GM12878 (cell line): Measurements from ENCODE around the gene GGACT. TPM values are rescaled to one million over a fixed set of nuclear protein-coding genes. Genes with fewer than 3 reads are reported as not detected.

ENCODE experiments used
- ATAC-seq: fragments of 200-7000 bp; cut with Tn5 transposase; 3 replicates; pipeline ENCODE4 v1.9.1; 2020; ENCODE audit warnings: mild to moderate bottlenecking, moderate library complexity
- BruUV-seq: library from RNA; stranded (reverse); fragments of 400-500 nt; replicated peaks from 2 replicates; lab custom pipeline; 2021; lab: Mats Ljungman, UMichigan
- CTCF ChIA-PET: fragments of 300-600 bp; sonication (Branson Sonifier 250); formaldehyde crosslinking; extraction: SDS; loops from one replicate; lab custom pipeline; 2021; ENCODE audit warnings: inconsistent platforms; lab: Yijun Ruan, JAX
- POLR2A ChIA-PET: fragments of 350-600 bp; formaldehyde crosslinking; extraction: SDS; loops from one replicate; lab custom pipeline; 2021; ENCODE audit warnings: inconsistent platforms; lab: Charles Lee
- RAD21 ChIA-PET: fragments of 300-600 bp; sonication (Branson Sonifier 250); formaldehyde crosslinking; loops from one replicate; lab custom pipeline; 2023; ENCODE audit warnings: antibody characterized with exemption; ENCODE audit not compliant: unreplicated experiment; lab: Charles Lee
- SMC1A ChIA-PET: fragments of 300-600 bp; sonication (Branson Sonifier 250); formaldehyde crosslinking; loops from one replicate; lab custom pipeline; 2023; ENCODE audit not compliant: unreplicated experiment, uncharacterized antibody; lab: Charles Lee
- DNase-seq: peaks from one replicate; pipeline ENCODE4 v3.0.0-alpha.2; 2011; ENCODE audit warnings: low read depth, low spot score
- FAIRE-seq: peaks from 3 replicates; lab custom pipeline; 2011; peaks lifted over from hg19 to GRCh38; lab: Jason Lieb, UNC
- H2AFZ ChIP-seq: 2 replicates; pipeline ENCODE4 v1.6.0; 2011; ENCODE audit warnings: low read depth, low read length, control low read depth; ENCODE audit not compliant: control insufficient read depth
- H3K27ac ChIP-seq: 2 replicates; pipeline ENCODE4 v1.5.1; 2011; ENCODE audit warnings: control low read depth; ENCODE audit not compliant: control insufficient read depth, insufficient read depth
- H3K27me3 ChIP-seq, 2 experiments: replicated peaks in 1 of 2; 2 replicates each; pipeline versions ENCODE4 v1.6.0 to v1.6.1; 2011; ENCODE audit warnings: low read length in 1 of 2; ENCODE audit not compliant: control insufficient read depth in 2 of 2, insufficient read depth in 2 of 2
- H3K36me3 ChIP-seq, 2 experiments: 2 replicates each; pipeline ENCODE4 v1.5.1; 2011; ENCODE audit warnings: low read length in 1 of 2; ENCODE audit not compliant: control insufficient read depth in 2 of 2, insufficient read depth in 2 of 2
- H3K4me1 ChIP-seq: 2 replicates; pipeline ENCODE4 v1.6.1; 2011; ENCODE audit warnings: mild to moderate bottlenecking, low read length, moderate library complexity, mixed read lengths; ENCODE audit not compliant: control insufficient read depth, insufficient read depth
- H3K4me2 ChIP-seq: 2 replicates; pipeline ENCODE4 v1.6.0; 2011; ENCODE audit warnings: control low read depth; ENCODE audit not compliant: control insufficient read depth, insufficient read depth
- H3K4me3 ChIP-seq: fragments of 200-600 bp; sonication (generic); 2 replicates; pipeline ENCODE4 v1.5.1; 2016
- H3K79me2 ChIP-seq: 2 replicates; pipeline ENCODE4 v1.6.0; 2011; ENCODE audit warnings: low read length; ENCODE audit not compliant: control insufficient read depth, insufficient read depth
- H3K9ac ChIP-seq: 2 replicates; pipeline ENCODE4 v1.8.0; 2011; ENCODE audit warnings: low read length, control low read depth, mixed read lengths; ENCODE audit not compliant: control insufficient read depth, insufficient read depth
- H3K9me3 ChIP-seq: replicated peaks from 3 replicates; pipeline ENCODE4 v1.5.1; 2011; ENCODE audit warnings: mild to moderate bottlenecking, low read length; ENCODE audit not compliant: control insufficient read depth, insufficient read depth
- H4K20me1 ChIP-seq: 2 replicates; pipeline ENCODE4 v1.6.0; 2011; ENCODE audit not compliant: control insufficient read depth, insufficient read depth
- BACH1 ChIP-seq: fragments of 450-650 bp; IDR thresholded peaks from 2 replicates; pipeline ENCODE4 v1.6.1; 2017; ENCODE audit warnings: mild to moderate bottlenecking, borderline replicate concordance
- BCL3 ChIP-seq: IDR thresholded peaks from 2 replicates; pipeline ENCODE4 v1.6.1; 2011; ENCODE audit warnings: borderline replicate concordance, low read depth, mild to moderate bottlenecking, moderate library complexity, low read length; ENCODE audit not compliant: insufficient read depth, poor library complexity, severe bottlenecking
- BHLHE40 ChIP-seq, 2 experiments: fragments of 450-650 bp in 1 of 2; IDR thresholded peaks; 2 replicates each; pipeline ENCODE4 v1.6.1; 2011 to 2017; ENCODE audit warnings: low read depth in 2 of 2, borderline replicate concordance in 1 of 2, improper control_type of control experiment in 1 of 2, low read length in 1 of 2, mild to moderate bottlenecking in 1 of 2
- CHD2 ChIP-seq: IDR thresholded peaks from 2 replicates; pipeline ENCODE4 v1.6.1; 2011; ENCODE audit warnings: low read depth, low read length, improper control_type of control experiment, borderline replicate concordance
- HDAC6 ChIP-seq: fragments of 200-600 bp; sonication (generic); IDR thresholded peaks from one replicate; pipeline ENCODE4 v1.8.0; 2017; ENCODE audit warnings: antibody characterized with exemption; ENCODE audit not compliant: unreplicated experiment
- IKZF2 ChIP-seq, 2 experiments: fragments of 450-650 bp; IDR thresholded peaks; 2 replicates each; pipeline ENCODE4 v1.6.1; 2017; ENCODE audit warnings: mild to moderate bottlenecking in 2 of 2, moderate library complexity in 2 of 2
- RCOR1 ChIP-seq: conservative IDR thresholded peaks from 2 replicates; pipeline ENCODE4 v1.6.1; 2012; ENCODE audit warnings: low read depth, low read length, improper control_type of control experiment
- RELB ChIP-seq: fragments of 450-650 bp; IDR thresholded peaks from 2 replicates; pipeline ENCODE4 v1.6.1; 2017; ENCODE audit warnings: low read depth, mild to moderate bottlenecking, moderate library complexity
- SMC3 ChIP-seq: IDR thresholded peaks from 2 replicates; pipeline ENCODE4 v1.6.1; 2011; ENCODE audit warnings: low read length, improper control_type of control experiment, borderline replicate concordance
- SREBF2 ChIP-seq: IDR thresholded peaks from 2 replicates; pipeline ENCODE4 v1.6.1; 2012; ENCODE audit warnings: mild to moderate bottlenecking, low read length
- STAT3 ChIP-seq: IDR thresholded peaks from 2 replicates; pipeline ENCODE4 v1.6.1; 2011; ENCODE audit warnings: low read depth, low read length, improper control_type of control experiment
- TAF1 ChIP-seq: IDR thresholded peaks from 2 replicates; pipeline ENCODE4 v1.6.1; 2011; ENCODE audit warnings: mild to moderate bottlenecking, low read depth, low read length, borderline replicate concordance
- TCF3 ChIP-seq: IDR thresholded peaks from 2 replicates; pipeline ENCODE4 v1.6.1; 2012; ENCODE audit warnings: low read depth, mild to moderate bottlenecking, low read length, borderline replicate concordance; ENCODE audit not compliant: insufficient read depth
- YY1 ChIP-seq: IDR thresholded peaks from 2 replicates; pipeline ENCODE4 v1.6.1; 2011; ENCODE audit warnings: low read depth, mild to moderate bottlenecking, low read length
- WGBS: methylation state at CpG from one replicate; pipeline ENCODE4 v1.1.6; 2016; ENCODE audit warnings: low lambda C conversion rate; ENCODE audit not compliant: insufficient replicate concordance, insufficient coverage; ENCODE audit errors: missing lambda C conversion rate; 5-methylcytosine and 5-hydroxymethylcytosine counted together
- in situ Hi-C: fragments of 300-500 bp; cut with MboI; formaldehyde crosslinking; loops from 9 replicates; pipeline ENCODE4 v1.14.3; 2018; ENCODE audit warnings: mixed read lengths
- intact Hi-C: fragments of 100-400 bp; cut with micrococcal nuclease; formaldehyde crosslinking; loops from one replicate; pipeline ENCODE4 v1.14.2; 2022; ENCODE audit not compliant: unreplicated experiment
- polyA plus RNA-seq, 11 experiments: library from polyadenylated mRNA; depleted of rRNA in 4 of 11; unstranded in 6 of 11; stranded (reverse) in 5 of 11; fragments of >200 nt; fragmentation: Nextera tagmentation in 4 of 11; fragmentation: Illumina TruSeq in 1 of 11; extraction: Ambion mirVana in 4 of 11; extraction: Trizol in 1 of 11; gene quantifications; 1 replicate in 1 of 11; 2 replicates in 10 of 11; pipeline versions ENCODE4 v1.2.1 to v1.2.3, GENCODE V29; 2011 to 2016; ENCODE audit warnings: inconsistent platforms in 2 of 11, missing spikeins in 2 of 11, low read depth in 1 of 11
- total RNA-seq, 4 experiments: library from RNA; depleted of rRNA in 3 of 4; stranded (reverse); fragments of >200 nt in 3 of 4; fragmentation: Illumina TruSeq in 1 of 4; extraction: Trizol in 1 of 4; gene quantifications; 2 replicates each; pipeline versions ENCODE4 v1.2.1 to v1.2.3, GENCODE V29; 2013 to 2021

The GGACT gene
- total and polyA plus RNA-seq, 10 of the 15 experiments (the other 5 are each of a cell fraction or from before 2014, with no cell fraction given) = 0.61 to 8.8 (median 4.2) TPM

- ATAC-seq = no peak
- POLR2A ChIA-PET = no interaction called here
- CTCF ChIA-PET = interaction anchor here (1.2 kb wide), 1 partner anchor 11 kb away, joined by 4 read pairs; no protein-coding TSS in a partner anchor
- SMC1A ChIA-PET = no interaction called here
- BruUV-seq = no TSS peak
- no peak overlapping the region for H3K27ac ChIP-seq
- H3K79me2 ChIP-seq = no peaks in the 10 kb centered on the region
- DNase-seq = no peak
- WGBS = 87% methylated on average over 9 of the region's 11 CpGs
- H2AFZ ChIP-seq = no peak overlapping the region
- H3K4me2 ChIP-seq = no peak overlapping the region
- peaks cover 0 to 2% of the 10 kb centered on the region in 2 experiments; a peak in 2 of 4 replicates for H3K36me3 ChIP-seq
- RAD21 ChIA-PET = interaction anchor here (1.3 kb wide), 1 partner anchor 16 kb away, joined by 3 read pairs; no protein-coding TSS in a partner anchor
- no peaks in the 10 kb centered on the region for H3K27me3 ChIP-seq
- no peak overlapping the region for H3K4me3 ChIP-seq
- H4K20me1 ChIP-seq = no peaks in the 10 kb centered on the region
- no peak for TF ChIP-seq STAT3
- TF ChIP-seq RCOR1 = no peak
- no peaks in the 10 kb centered on the region for H3K4me1 ChIP-seq
- in situ Hi-C loops = no loop called here
- intact Hi-C loops = no loop called here
- no peak overlapping the region for H3K9ac ChIP-seq
- FAIRE-seq = no peak
- H3K9me3 ChIP-seq = no peaks in the 10 kb centered on the region
Measured at GRCh38 chr13:100530671-100531213, 57.8 kb downstream of the GGACT start.

- no peak for FAIRE-seq
- POLR2A ChIA-PET = no interaction called here
- TF ChIP-seq BACH1 = no peak
- TF ChIP-seq CHD2 = no peak
- no peak for TF ChIP-seq SREBF2
- TF ChIP-seq TAF1 = no peak
- no peak for TF ChIP-seq IKZF2 (IDR thresholded peaks at IDR 0.05)
- TF ChIP-seq YY1 = no peak
- TF ChIP-seq TCF3 = no peak
- no peak for TF ChIP-seq SMC3
- no peak for TF ChIP-seq RELB
- no peak for TF ChIP-seq BCL3
- no peak for TF ChIP-seq BHLHE40 (IDR thresholded peaks at IDR 0.05; ENCODE audit: borderline replicate concordance in 1 of 2, low read depth in 2 of 2, low read length in 1 of 2)
- TF ChIP-seq HDAC6 = no peak
Measured at GRCh38 chr13:100529666-100530377, 58.8 kb downstream of the GGACT start.

More at GRCh38 chr13:100529666-100530377, 58.8 kb downstream of the GGACT start:
- no peak overlapping the region for H3K27ac ChIP-seq
- H3K4me2 ChIP-seq = no peak overlapping the region
- no peak overlapping the region for H3K9ac ChIP-seq
- no peaks in the 10 kb centered on the region for H3K27me3 ChIP-seq
- H4K20me1 ChIP-seq = no peaks in the 10 kb centered on the region
- WGBS = 89% methylated on average over 15 of the region's 15 CpGs
- ChIA-PET RAD21 (no interaction called here), CTCF (no interaction called here), SMC1A (no interaction called here)
- DNase-seq (no peak), ATAC-seq (no peak)
- BruUV-seq = no TSS peak
- no peak overlapping the region for H3K4me3 ChIP-seq
- no peaks in the 10 kb centered on the region for H3K79me2 ChIP-seq
- peaks cover 0 to 2% of the 10 kb centered on the region in 2 experiments; a peak in 2 of 4 replicates for H3K36me3 ChIP-seq
- H3K9me3 ChIP-seq = no peaks in the 10 kb centered on the region
- in situ Hi-C loops = no loop called here
- H3K4me1 ChIP-seq = no peaks in the 10 kb centered on the region
- intact Hi-C loops = no loop called here
- H2AFZ ChIP-seq = no peak overlapping the region
